Cardiac septum (tissue), 1 donor: ENCODE results near the gene TMEM41B. TPM values are rescaled to one million over a fixed set of nuclear protein-coding genes. Genes with fewer than 3 reads are reported as not detected.
A peak's percentile ranks its signal among the peaks of the same experiment; 100 is the strongest.

Experiments used
- DNase-seq: peaks from one replicate; pipeline ENCODE4 v3.0.0-alpha.2; 2020; ENCODE audit warnings: low spot score
- intact Hi-C: fragments of 100-400 bp; cut with DNase I; formaldehyde crosslinking; loops from one replicate; pipeline ENCODE4 v1.14.0; 2022
- total RNA-seq: library from RNA; stranded (reverse); fragmentation: NEBNext Ultra II Directional; extraction: Animal tissue kit (Norgen Biotek cat#: 25700); gene quantifications from one replicate; pipeline ENCODE4 v1.2.1, GENCODE V29; 2021
- donor health status: DM: no; HTN: no; CAD: no.

TMEM41B gene
- total RNA-seq, 1 donor from 2014 or later = 18.2 TPM

- no peak for DNase-seq
- intact Hi-C loops = loop anchor here (1.0 to 5.0 kb wide), 3 partner anchors 46 to 147 kb away; partner anchors contain the start of genes DENND5A and ZNF143
Measured at GRCh38 chr11:9313648-9314290, 624 bp downstream of the TMEM41B start.

GRCh38 chr11:9310485-9311090 lies 3.8 kb downstream of the TMEM41B start:
- no peak for DNase-seq
- intact Hi-C loops = loop anchor here (5.0 kb wide), 1 partner anchor 43 kb away; the partner anchor contains the start of gene DENND5A

GRCh38 chr11:9304178-9304577 lies 10.2 kb downstream of the TMEM41B start:
- intact Hi-C loops = no loop called here
- DNase-seq = no peak

DNA sequence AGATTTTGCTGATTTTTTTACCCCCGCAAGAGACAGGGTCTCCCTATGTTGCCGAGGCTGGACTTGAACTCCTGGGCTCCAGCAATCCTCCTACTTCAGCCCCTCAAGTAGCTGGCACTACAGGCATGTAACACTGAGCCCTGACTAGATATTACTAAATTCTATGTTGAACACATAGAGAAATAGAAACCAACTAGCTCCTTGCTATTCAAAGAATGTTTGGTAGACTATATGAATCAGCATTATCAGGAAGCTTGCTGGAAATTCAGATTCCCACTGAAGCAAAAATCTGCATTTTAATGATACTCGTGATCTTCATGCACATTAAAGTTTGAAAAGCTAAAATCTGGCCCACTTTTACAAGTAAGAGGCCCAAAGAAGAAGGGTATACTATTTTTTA lies 11.9 kb downstream of the TMEM41B start:
- DNase-seq = no peak

DNA sequence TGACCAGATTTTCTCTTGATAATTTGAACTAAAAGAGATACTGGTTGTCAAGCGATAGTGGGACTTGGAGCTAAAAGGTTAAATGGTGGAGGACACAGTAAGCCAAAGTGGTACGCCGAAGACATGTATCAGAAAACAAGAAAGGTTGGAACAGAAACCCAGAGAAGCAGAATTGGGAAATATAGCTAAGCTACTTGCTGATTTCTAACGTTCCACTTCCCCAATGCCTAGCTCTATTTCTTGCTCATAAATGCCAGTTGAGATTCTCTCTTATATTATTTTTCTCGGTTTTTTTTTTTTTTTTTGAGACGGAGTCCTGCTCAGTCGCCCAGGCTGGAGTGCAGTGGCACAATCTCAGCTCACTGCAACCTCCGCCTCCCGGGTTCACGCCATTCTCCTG lies 12.7 kb downstream of the TMEM41B start:
- no peak for DNase-seq
- intact Hi-C loops = no loop called here

More for the DNA sequence above, 11.9 kb downstream of the TMEM41B start:
- intact Hi-C loops = no loop called here

DNA sequence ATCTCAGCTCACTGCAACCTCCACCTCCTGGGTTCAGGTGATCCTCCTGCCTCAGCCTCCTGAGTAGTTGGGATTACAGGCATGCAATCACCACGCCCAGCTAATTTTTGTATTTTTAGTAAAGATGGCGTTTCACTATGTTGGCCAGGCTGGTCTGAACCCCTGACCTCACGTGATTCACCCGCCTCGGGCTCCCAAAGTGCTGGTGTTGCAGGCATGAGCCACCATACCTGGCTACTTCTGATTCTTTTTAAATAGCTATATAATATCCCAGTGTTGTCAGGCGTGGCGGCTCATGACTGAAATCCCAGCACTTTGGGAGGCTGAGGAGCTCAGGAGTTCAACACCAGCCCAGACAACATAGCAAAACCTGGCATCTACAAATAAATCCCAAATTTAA lies 20.7 kb downstream of the TMEM41B start:
- DNase-seq = no peak
- intact Hi-C loops = no loop called here

GRCh38 chr11:9285850-9286587 lies 28.4 kb downstream of the TMEM41B start:
- intact Hi-C loops = no loop called here
- no peak for DNase-seq

GRCh38 chr11:9280655-9281301 lies 33.6 kb downstream of the TMEM41B start:
- intact Hi-C loops = no loop called here

GRCh38 chr11:9277176-9277575 lies 37.2 kb downstream of the TMEM41B start:
- no peak for DNase-seq
- intact Hi-C loops = no loop called here

More at GRCh38 chr11:9280655-9281301, 33.6 kb downstream of the TMEM41B start:
- no peak for DNase-seq

- intact Hi-C loops = no loop called here
- no peak for DNase-seq
Measured at GRCh38 chr11:9276571-9276970, 37.8 kb downstream of the TMEM41B start.

DNA sequence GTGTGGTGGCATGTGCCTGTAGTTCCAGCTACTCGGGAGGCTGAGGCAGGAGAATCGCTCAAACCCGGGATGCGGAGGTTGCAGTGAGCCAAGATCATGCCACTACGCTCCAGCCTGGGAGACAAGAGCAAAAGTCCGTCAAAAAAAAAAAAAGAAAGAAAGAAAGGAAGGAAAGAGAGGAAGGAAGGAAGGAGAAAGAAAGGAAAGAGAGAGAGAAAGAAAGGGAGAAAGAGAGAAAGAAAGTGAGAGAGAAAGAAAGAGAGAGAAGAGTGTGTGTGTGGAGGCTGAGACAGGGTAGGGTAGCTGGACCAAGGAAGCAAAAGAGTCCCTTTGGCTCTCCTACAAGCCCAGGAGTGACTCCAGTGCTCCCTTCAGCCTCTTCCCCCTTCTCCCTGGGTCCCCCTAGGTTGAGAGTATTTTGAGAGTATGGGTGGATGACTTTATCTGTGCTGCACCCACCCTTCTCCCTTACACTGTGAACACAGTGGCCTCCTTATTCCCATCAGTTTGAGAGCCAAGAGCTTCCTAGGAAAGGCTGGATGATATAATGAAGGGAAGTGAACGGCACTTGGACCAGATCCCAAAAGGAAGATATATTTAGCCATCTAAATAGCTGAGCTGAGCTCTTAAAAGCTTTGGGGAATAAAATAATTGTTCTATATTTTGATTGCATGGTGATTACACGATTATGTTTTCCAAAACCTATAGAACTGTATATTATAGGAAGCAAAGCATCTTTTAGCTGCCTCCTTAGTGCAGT lies 39.7 kb downstream of the TMEM41B start:
- no peak for DNase-seq
- intact Hi-C loops = no loop called here

GRCh38 chr11:9273376-9274336 lies 40.7 kb downstream of the TMEM41B start:
- peak; percentile 60 for DNase-seq
- intact Hi-C loops = no loop called here

- DNase-seq = no peak
- intact Hi-C loops = loop anchor here (5.0 kb wide), 3 partner anchors 43 to 93 kb away; partner anchors contain the start of gene TMEM41B
Measured at GRCh38 chr11:9269492-9270013, 44.8 kb downstream of the TMEM41B start.

GRCh38 chr11:9267680-9268079 lies 46.7 kb downstream of the TMEM41B start:
- intact Hi-C loops = loop anchor here (5.0 kb wide), 3 partner anchors 45 to 95 kb away; partner anchors contain the start of gene TMEM41B
- no peak for DNase-seq

DNA sequence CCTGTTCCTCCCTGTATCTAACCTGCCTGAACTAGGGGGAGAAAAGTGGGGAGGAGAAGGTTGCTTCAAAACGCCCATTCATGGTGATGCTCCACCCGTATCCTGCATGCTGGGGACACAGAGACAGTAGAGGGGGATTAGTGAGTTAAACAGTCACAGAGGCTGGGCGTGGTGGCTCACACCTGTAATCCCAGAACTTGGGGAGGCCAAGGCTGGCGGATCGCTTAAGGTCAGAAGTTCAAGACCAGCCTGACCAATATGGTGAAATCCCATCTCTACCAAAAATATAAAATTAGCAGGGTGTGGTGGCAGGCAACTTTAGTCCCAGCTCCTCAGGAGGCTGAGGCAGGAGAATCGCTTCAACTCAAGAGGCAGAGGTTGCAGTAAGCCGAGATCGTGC lies 47.5 kb downstream of the TMEM41B start:
- DNase-seq = no peak
- intact Hi-C loops = loop anchor here (5.0 kb wide), 3 partner anchors 45 to 95 kb away; partner anchors contain the start of gene TMEM41B

DNA sequence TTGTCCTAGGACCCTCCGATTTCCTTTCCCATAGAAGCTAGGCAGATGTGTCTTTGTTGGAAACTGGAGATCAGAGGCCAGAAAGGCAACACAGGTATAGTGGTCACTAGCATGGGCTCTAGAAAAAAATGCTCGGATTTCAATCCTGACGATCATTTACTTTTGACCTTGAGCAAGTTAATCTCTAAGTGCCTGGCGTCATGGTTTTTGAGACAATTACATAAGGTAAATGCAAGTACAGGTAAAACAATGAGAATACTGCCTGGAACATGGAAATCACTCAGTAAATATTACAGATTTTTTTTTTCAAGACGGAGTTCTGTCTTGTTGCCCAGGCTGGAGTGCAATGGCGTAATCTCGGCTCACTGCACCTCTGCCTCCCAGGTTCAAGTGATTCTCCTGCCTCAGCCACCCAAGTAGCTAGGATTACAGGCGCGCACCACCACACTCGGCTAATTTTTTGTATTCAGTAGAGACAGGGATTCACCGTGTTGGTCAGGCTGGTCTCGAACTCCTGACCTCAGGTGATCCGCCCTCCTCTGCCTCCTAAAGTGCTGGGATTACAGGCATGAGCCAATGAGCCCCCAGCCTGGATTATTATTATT lies 48.2 kb downstream of the TMEM41B start:
- DNase-seq = no peak
- intact Hi-C loops = loop anchor here (5.0 kb wide), 3 partner anchors 46 to 96 kb away; partner anchors contain the start of gene TMEM41B
